ENCODE measurements around the gene POU2F1.

DNA sequence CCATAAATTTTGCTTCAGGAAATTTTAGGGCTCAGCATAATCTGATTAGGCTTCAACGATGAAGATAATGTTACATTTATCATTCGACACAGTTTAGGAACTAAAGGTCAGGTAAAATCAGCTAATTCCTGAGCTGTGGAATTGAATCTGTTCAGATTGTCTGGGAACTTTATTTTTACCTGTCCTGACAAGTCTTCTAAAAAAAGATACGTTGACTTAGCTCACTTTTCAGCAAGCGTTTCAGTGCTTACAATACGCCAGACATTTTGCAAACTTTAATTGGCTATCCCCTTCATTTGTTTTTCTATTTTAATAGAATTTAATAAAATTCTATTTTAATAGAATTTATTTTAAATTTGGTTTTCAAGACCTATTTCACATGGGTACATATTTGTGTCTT is 57.8 kb downstream of the POU2F1 start:
- TF ChIP-seq, protein P1, sequence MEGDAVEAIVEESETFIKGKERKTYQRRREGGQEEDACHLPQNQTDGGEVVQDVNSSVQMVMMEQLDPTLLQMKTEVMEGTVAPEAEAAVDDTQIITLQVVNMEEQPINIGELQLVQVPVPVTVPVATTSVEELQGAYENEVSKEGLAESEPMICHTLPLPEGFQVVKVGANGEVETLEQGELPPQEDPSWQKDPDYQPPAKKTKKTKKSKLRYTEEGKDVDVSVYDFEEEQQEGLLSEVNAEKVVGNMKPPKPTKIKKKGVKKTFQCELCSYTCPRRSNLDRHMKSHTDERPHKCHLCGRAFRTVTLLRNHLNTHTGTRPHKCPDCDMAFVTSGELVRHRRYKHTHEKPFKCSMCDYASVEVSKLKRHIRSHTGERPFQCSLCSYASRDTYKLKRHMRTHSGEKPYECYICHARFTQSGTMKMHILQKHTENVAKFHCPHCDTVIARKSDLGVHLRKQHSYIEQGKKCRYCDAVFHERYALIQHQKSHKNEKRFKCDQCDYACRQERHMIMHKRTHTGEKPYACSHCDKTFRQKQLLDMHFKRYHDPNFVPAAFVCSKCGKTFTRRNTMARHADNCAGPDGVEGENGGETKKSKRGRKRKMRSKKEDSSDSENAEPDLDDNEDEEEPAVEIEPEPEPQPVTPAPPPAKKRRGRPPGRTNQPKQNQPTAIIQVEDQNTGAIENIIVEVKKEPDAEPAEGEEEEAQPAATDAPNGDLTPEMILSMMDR (IDR thresholded peaks at IDR 0.05), result no peak
- TF ChIP-seq POLR2A (IDR thresholded peaks at IDR 0.05), result no peak

Data from adrenal gland (tissue), 5 donors.